Heart left ventricle (tissue), 16 donors: ENCODE measurements around the gene RAN. TPM values are rescaled to one million over a fixed set of nuclear protein-coding genes. Genes with fewer than 3 reads are reported as not detected.
A peak's percentile ranks its signal among the peaks of the same experiment; 100 is the strongest.

Experiments
- ATAC-seq, 4 donors: fragments of 200-7000 bp; cut with Tn5 transposase; one replicate each; pipeline ENCODE4 v1.9.1; 2020 to 2022; ENCODE audit warnings: moderate library complexity in 4 of 4, mild to moderate bottlenecking in 3 of 4, moderate number of reproducible peaks in 1 of 4
- DNase-seq, 5 donors: peaks; one replicate each; pipeline ENCODE4 v3.0.0-alpha.2; 2020
- H3K27ac ChIP-seq, 12 donors: fragments of 200-600 bp; sonication (generic) in 4 of 12; one replicate each; pipeline versions ENCODE4 v1.5.0 to v1.8.0; 2016 to 2022; ENCODE audit warnings: mild to moderate bottlenecking in 2 of 12
- H3K27me3 ChIP-seq, 9 donors: fragments of 200-600 bp; sonication (generic) in 2 of 9; one replicate each; pipeline versions ENCODE4 v1.5.1 to v1.8.0; 2016 to 2022; ENCODE audit warnings: mild to moderate bottlenecking in 3 of 9
- H3K36me3 ChIP-seq, 9 donors: fragments of 200-600 bp; sonication (generic) in 2 of 9; one replicate each; pipeline versions ENCODE4 v1.5.0 to v1.8.0; 2018 to 2022; ENCODE audit warnings: mild to moderate bottlenecking in 2 of 9
- H3K4me1 ChIP-seq, 12 donors: fragments of 200-600 bp; sonication (generic) in 4 of 12; one replicate each; pipeline versions ENCODE4 v1.5.0 to v1.8.0; 2016 to 2022; ENCODE audit warnings: mild to moderate bottlenecking in 3 of 12
- H3K4me3 ChIP-seq, 12 donors: fragments of 200-600 bp; sonication (generic) in 4 of 12; one replicate each; pipeline versions ENCODE4 v1.5.0 to v1.8.0; 2017 to 2022; ENCODE audit warnings: mild to moderate bottlenecking in 9 of 12, moderate library complexity in 4 of 12
- H3K9me3 ChIP-seq, 12 donors: fragments of 200-600 bp; sonication (generic) in 4 of 12; one replicate each; pipeline versions ENCODE4 v1.5.0 to v1.8.0; 2016 to 2022; ENCODE audit warnings: mild to moderate bottlenecking in 1 of 12
- CTCF ChIP-seq, 12 donors: fragments of 200-600 bp; sonication (generic) in 4 of 12; IDR thresholded peaks; one replicate each; pipeline versions ENCODE4 v1.5.0 to v1.8.0; 2018 to 2022; ENCODE audit warnings: antibody characterized with exemption in 12 of 12, mild to moderate bottlenecking in 5 of 12
- POLR2A ChIP-seq, 2 donors: fragments of 450-650 bp; IDR thresholded peaks; one replicate each; pipeline ENCODE4 v1.6.1; 2017; ENCODE audit warnings: antibody characterized with exemption in 2 of 2, mild to moderate bottlenecking in 2 of 2, moderate library complexity in 2 of 2
- WGBS, 4 donors: extraction: QIAGEN DNeasy Blood & Tissue Kit in 2 of 4; methylation state at CpG; one replicate each; pipeline versions ENCODE4 v1.1.5 to v1.1.7; 2013 to 2018; 5-methylcytosine and 5-hydroxymethylcytosine counted together
- intact Hi-C, 10 donors: fragments of 100-400 bp; cut with DNase I; formaldehyde crosslinking; loops; one replicate each; pipeline versions ENCODE4 v1.11.1 to v1.14.2; 2022
- polyA plus RNA-seq, 2 donors: library from polyadenylated mRNA; stranded (reverse); fragments of 200-250 nt; gene quantifications; one replicate each; pipeline ENCODE4 v1.2.3, GENCODE V29; 2013
- total RNA-seq, 9 donors: library from RNA; depleted of rRNA in 2 of 9; stranded (reverse); fragments of >200 nt in 2 of 9; fragmentation: NEBNext Ultra II Directional in 3 of 9; extraction: Animal tissue kit (Norgen Biotek cat#: 25700) in 3 of 9; gene quantifications; one replicate each; pipeline versions ENCODE4 v1.1.0 to v1.2.4, GENCODE V29; 2016 to 2023
- donor health status: ischemic (EF 13 %, LVEDD 7.1; RV severe dilation, severe dysfunction).
- donor health status: healthy with polysubstance abuse.
- donor health status: DM: no; HTN: yes; CAD: no.
- donor health status: DM: no; HTN: no; CAD: no.
- donor health status: ischemic (EF 25% LVEDD 6.9; RV normal size, moderate dysfunction).
- donor health status: ischemic (EF 25% LVEDD 5.7; RV mildly dilated, moderate dysfunction).
- donor health status: healthy.
- donor health status: DM: yes; HTN: yes; CAD: no.
- donor health status: ischemic (EF 35%, LVEDD 5.7; RV mildly dilated, moderate dysfunction).
- donor health status: nonischemic (EF 11% LVEDD 7.7; RV severe dilation, severe dysfunction).
- donor health status: DM: yes; HTN: yes; CAD: no.
- donor health status: PGD.
- donor health status: ischemic (EF 29% LVEDD 5.4; RV normal size, mild dysfunction).
- donor health status: nonischemic (EF 23%, LVEDD 6.1; RV moderate dilation, normal function).

RAN gene
- total and polyA plus RNA-seq, 11 donors: 85.6 to 646 (median 303) TPM

GRCh38 chr12:130919086-130919485, 47.2 kb downstream of the RAN start:
- 49 to 64% (median 55%) methylated on average over 1 of the region's 1 CpG for WGBS, 4 donors
- intact Hi-C loops: loop anchor here in 9 of 10 donors (5.0 to 10.0 kb wide), 12 partner anchors 86 to 1086 kb away; partner anchors contain the start of gene MMP17 (in 1 of the 9)
- ATAC-seq: no peak

GRCh38 chr12:130920119-130920703, 48.3 kb downstream of the RAN start:
- ATAC-seq (peak in 3 of 4 donors; percentile 7 to 40 (median 11)), DNase-seq (no peak)
- Histone ChIP-seq H3K36me3 (no peaks in the 10 kb centered on the region), H3K4me1 (peaks cover 0 to 8% (median 0%) of the 10 kb centered on the region in 12 donors), H3K9me3 (peaks cover 0 to 7% (median 0%) of the 10 kb centered on the region in 12 donors), H3K27ac (peak overlapping the region in 6 of 12 donors; percentile 7 to 69 (median 56)), H3K27me3 (peaks cover 0 to 12% (median 0%) of the 10 kb centered on the region in 9 donors), H3K4me3 (no peak overlapping the region)
- TF ChIP-seq POLR2A (IDR thresholded peaks at IDR 0.05) (no peak), CTCF (IDR thresholded peaks at IDR 0.05) (no peak)
- WGBS, 4 donors: 85 to 93% (median 88%) methylated on average over 15 of the region's 15 CpGs
- intact Hi-C loops: no loop called here

More at GRCh38 chr12:130919086-130919485, 47.2 kb downstream of the RAN start:
- Histone ChIP-seq H3K9me3 (peaks cover 0 to 7% (median 0%) of the 10 kb centered on the region in 12 donors), H3K36me3 (no peaks in the 10 kb centered on the region), H3K4me3 (no peak overlapping the region), H3K27ac (no peak overlapping the region), H3K4me1 (peaks cover 0 to 8% (median 0%) of the 10 kb centered on the region in 12 donors), H3K27me3 (peaks cover 0 to 12% (median 4%) of the 10 kb centered on the region in 9 donors)
- TF ChIP-seq CTCF (IDR thresholded peaks at IDR 0.05) (no peak), POLR2A (IDR thresholded peaks at IDR 0.05) (no peak)
- no peak for DNase-seq

- peak overlapping the region in 8 of 12 donors; percentile 12 to 70 (median 53) for H3K27ac ChIP-seq
- 64 to 72% (median 66%) methylated on average over 8 of the region's 8 CpGs for WGBS, 4 donors
Measured at GRCh38 chr12:130920723-130921381, 49.0 kb downstream of the RAN start.

More at GRCh38 chr12:130920723-130921381, 49.0 kb downstream of the RAN start:
- TF ChIP-seq CTCF (IDR thresholded peaks at IDR 0.05) (no peak), POLR2A (IDR thresholded peaks at IDR 0.05) (no peak)
- peaks cover 0 to 7% (median 0%) of the 10 kb centered on the region in 12 donors for H3K4me1 ChIP-seq
- ATAC-seq: peak; percentile 38 to 83 (median 72)
- H3K4me3 ChIP-seq: no peak overlapping the region
- peak in 4 of 5 donors; percentile 28 to 77 (median 74) for DNase-seq
- H3K27me3 ChIP-seq: peaks cover 0 to 7% (median 0%) of the 10 kb centered on the region in 9 donors
- intact Hi-C loops: no loop called here
- peaks cover 0 to 7% (median 0%) of the 10 kb centered on the region in 12 donors for H3K9me3 ChIP-seq
- no peaks in the 10 kb centered on the region for H3K36me3 ChIP-seq
